Measurements from ENCODE around the gene BTAF1. TPM values are rescaled to one million over a fixed set of nuclear protein-coding genes. Genes with fewer than 3 reads are reported as not detected.

Gene BTAF1
- total RNA-seq, 1 experiment from 2014 or later: 49.6 TPM

DNA sequence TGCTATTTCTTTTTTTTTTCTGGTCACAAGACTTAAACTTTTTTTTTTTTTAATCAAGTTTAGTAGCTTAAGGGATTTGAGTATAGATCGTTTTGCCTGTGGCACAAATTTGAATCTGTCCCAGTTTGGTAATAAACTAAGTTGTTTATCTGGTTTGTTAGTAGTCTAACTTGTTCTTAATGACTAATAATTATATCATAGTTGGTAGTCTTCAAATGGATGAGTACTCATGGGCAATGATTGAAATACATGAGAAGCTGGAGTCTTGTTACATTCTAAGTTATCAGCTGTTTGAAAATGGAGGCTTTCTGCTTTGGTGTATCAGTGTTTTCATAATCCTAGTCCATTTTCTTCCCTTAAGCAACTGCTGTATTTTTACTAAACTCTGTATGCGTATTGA, 12.3 kb downstream of the BTAF1 start (continued):
- TF ChIP-seq, protein P1, sequence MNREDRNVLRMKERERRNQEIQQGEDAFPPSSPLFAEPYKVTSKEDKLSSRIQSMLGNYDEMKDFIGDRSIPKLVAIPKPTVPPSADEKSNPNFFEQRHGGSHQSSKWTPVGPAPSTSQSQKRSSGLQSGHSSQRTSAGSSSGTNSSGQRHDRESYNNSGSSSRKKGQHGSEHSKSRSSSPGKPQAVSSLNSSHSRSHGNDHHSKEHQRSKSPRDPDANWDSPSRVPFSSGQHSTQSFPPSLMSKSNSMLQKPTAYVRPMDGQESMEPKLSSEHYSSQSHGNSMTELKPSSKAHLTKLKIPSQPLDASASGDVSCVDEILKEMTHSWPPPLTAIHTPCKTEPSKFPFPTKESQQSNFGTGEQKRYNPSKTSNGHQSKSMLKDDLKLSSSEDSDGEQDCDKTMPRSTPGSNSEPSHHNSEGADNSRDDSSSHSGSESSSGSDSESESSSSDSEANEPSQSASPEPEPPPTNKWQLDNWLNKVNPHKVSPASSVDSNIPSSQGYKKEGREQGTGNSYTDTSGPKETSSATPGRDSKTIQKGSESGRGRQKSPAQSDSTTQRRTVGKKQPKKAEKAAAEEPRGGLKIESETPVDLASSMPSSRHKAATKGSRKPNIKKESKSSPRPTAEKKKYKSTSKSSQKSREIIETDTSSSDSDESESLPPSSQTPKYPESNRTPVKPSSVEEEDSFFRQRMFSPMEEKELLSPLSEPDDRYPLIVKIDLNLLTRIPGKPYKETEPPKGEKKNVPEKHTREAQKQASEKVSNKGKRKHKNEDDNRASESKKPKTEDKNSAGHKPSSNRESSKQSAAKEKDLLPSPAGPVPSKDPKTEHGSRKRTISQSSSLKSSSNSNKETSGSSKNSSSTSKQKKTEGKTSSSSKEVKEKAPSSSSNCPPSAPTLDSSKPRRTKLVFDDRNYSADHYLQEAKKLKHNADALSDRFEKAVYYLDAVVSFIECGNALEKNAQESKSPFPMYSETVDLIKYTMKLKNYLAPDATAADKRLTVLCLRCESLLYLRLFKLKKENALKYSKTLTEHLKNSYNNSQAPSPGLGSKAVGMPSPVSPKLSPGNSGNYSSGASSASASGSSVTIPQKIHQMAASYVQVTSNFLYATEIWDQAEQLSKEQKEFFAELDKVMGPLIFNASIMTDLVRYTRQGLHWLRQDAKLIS (CRISPR knock-in tag; IDR thresholded peaks at IDR 0.05; ENCODE audit: borderline replicate concordance): no peak
- no peak for TF ChIP-seq CREB1 (CRISPR knock-in tag; IDR thresholded peaks at IDR 0.05)
- TF ChIP-seq, protein P2, sequence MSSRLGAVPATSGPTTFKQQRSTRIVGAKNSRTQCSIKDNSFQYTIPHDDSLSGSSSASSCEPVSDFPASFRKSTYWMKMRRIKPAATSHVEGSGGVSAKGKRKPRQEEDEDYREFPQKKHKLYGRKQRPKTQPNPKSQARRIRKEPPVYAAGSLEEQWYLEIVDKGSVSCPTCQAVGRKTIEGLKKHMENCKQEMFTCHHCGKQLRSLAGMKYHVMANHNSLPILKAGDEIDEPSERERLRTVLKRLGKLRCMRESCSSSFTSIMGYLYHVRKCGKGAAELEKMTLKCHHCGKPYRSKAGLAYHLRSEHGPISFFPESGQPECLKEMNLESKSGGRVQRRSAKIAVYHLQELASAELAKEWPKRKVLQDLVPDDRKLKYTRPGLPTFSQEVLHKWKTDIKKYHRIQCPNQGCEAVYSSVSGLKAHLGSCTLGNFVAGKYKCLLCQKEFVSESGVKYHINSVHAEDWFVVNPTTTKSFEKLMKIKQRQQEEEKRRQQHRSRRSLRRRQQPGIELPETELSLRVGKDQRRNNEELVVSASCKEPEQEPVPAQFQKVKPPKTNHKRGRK (CRISPR knock-in tag; IDR thresholded peaks at IDR 0.05; ENCODE audit: borderline replicate concordance): no peak
- TF ChIP-seq ZNF396 (CRISPR knock-in tag; IDR thresholded peaks at IDR 0.05; ENCODE audit: borderline replicate concordance): no peak
- no peak for TF ChIP-seq CREM (CRISPR knock-in tag; IDR thresholded peaks at IDR 0.05)
- no peak for TF ChIP-seq ZNF416 (CRISPR knock-in tag; IDR thresholded peaks at IDR 0.05)
- no peak for TF ChIP-seq NR2C2 (CRISPR knock-in tag; IDR thresholded peaks at IDR 0.05)
- TF ChIP-seq JUN (CRISPR knock-in tag; IDR thresholded peaks at IDR 0.05): no peak
- no peak for TF ChIP-seq NFE2L1 (CRISPR knock-in tag; IDR thresholded peaks at IDR 0.05)
- no peak for TF ChIP-seq KAT7 (CRISPR knock-in tag; IDR thresholded peaks at IDR 0.05; ENCODE audit: borderline replicate concordance)
- no peak for TF ChIP-seq ESRRA (CRISPR knock-in tag; IDR thresholded peaks at IDR 0.05; ENCODE audit: borderline replicate concordance)
- TF ChIP-seq, protein P3, sequence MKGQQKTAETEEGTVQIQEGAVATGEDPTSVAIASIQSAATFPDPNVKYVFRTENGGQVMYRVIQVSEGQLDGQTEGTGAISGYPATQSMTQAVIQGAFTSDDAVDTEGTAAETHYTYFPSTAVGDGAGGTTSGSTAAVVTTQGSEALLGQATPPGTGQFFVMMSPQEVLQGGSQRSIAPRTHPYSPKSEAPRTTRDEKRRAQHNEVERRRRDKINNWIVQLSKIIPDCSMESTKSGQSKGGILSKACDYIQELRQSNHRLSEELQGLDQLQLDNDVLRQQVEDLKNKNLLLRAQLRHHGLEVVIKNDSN (CRISPR knock-in tag; IDR thresholded peaks at IDR 0.05): no peak

DNA sequence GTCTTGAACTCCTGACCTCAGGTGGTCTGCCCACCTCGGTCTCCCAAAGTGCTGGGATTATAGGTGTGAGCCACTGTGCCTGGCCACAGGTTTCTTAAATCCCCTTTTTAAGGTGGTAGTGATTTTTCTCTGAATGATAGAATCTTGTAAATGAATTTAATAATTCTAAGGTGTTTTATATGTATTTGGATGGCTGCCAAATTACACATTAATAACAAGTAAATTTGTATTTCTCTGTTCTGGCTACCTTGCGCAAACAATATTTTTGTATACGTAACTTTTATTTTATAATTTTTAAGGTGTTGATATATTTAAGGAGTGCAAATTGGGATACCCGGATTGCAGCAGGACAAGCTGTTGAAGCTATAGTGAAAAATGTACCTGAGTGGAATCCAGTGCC, 16.1 kb downstream of the BTAF1 start:
- TF ChIP-seq GABPB1 (CRISPR knock-in tag; IDR thresholded peaks at IDR 0.05) (no peak), ZNF317 (CRISPR knock-in tag; IDR thresholded peaks at IDR 0.05; ENCODE audit: borderline replicate concordance, low read depth) (no peak), NR3C1 (CRISPR knock-in tag; conservative IDR thresholded peaks at IDR 0.05; ENCODE audit: low read depth) (no peak), ZNF671 (CRISPR knock-in tag; IDR thresholded peaks at IDR 0.05) (no peak), ESRRA (CRISPR knock-in tag; IDR thresholded peaks at IDR 0.05; ENCODE audit: borderline replicate concordance) (no peak), ATF1 (CRISPR knock-in tag; IDR thresholded peaks at IDR 0.05) (no peak), FOXJ3 (CRISPR knock-in tag; IDR thresholded peaks at IDR 0.05; ENCODE audit: borderline replicate concordance) (no peak), FOXK1 (CRISPR knock-in tag; IDR thresholded peaks at IDR 0.05) (no peak), JAZF1 (CRISPR knock-in tag; IDR thresholded peaks at IDR 0.05) (no peak)
- TF ChIP-seq, protein P4, sequence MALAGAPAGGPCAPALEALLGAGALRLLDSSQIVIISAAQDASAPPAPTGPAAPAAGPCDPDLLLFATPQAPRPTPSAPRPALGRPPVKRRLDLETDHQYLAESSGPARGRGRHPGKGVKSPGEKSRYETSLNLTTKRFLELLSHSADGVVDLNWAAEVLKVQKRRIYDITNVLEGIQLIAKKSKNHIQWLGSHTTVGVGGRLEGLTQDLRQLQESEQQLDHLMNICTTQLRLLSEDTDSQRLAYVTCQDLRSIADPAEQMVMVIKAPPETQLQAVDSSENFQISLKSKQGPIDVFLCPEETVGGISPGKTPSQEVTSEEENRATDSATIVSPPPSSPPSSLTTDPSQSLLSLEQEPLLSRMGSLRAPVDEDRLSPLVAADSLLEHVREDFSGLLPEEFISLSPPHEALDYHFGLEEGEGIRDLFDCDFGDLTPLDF (CRISPR knock-in tag; IDR thresholded peaks at IDR 0.05): no peak
- TF ChIP-seq, protein P5, sequence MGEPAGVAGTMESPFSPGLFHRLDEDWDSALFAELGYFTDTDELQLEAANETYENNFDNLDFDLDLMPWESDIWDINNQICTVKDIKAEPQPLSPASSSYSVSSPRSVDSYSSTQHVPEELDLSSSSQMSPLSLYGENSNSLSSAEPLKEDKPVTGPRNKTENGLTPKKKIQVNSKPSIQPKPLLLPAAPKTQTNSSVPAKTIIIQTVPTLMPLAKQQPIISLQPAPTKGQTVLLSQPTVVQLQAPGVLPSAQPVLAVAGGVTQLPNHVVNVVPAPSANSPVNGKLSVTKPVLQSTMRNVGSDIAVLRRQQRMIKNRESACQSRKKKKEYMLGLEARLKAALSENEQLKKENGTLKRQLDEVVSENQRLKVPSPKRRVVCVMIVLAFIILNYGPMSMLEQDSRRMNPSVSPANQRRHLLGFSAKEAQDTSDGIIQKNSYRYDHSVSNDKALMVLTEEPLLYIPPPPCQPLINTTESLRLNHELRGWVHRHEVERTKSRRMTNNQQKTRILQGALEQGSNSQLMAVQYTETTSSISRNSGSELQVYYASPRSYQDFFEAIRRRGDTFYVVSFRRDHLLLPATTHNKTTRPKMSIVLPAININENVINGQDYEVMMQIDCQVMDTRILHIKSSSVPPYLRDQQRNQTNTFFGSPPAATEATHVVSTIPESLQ (CRISPR knock-in tag; IDR thresholded peaks at IDR 0.05): no peak
- TF ChIP-seq, protein P6, sequence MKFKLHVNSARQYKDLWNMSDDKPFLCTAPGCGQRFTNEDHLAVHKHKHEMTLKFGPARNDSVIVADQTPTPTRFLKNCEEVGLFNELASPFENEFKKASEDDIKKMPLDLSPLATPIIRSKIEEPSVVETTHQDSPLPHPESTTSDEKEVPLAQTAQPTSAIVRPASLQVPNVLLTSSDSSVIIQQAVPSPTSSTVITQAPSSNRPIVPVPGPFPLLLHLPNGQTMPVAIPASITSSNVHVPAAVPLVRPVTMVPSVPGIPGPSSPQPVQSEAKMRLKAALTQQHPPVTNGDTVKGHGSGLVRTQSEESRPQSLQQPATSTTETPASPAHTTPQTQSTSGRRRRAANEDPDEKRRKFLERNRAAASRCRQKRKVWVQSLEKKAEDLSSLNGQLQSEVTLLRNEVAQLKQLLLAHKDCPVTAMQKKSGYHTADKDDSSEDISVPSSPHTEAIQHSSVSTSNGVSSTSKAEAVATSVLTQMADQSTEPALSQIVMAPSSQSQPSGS (CRISPR knock-in tag; IDR thresholded peaks at IDR 0.05; ENCODE audit: borderline replicate concordance, low read depth): no peak
- TF ChIP-seq, protein P7, sequence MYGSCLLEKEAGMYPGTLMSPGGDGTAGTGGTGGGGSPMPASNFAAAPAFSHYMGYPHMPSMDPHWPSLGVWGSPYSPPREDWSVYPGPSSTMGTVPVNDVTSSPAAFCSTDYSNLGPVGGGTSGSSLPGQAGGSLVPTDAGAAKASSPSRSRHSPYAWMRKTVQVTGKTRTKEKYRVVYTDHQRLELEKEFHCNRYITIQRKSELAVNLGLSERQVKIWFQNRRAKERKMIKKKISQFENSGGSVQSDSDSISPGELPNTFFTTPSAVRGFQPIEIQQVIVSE (CRISPR knock-in tag; IDR thresholded peaks at IDR 0.05; ENCODE audit: borderline replicate concordance): no peak
- H3K36me3 Mint-ChIP-seq: peaks cover 42% of the 10 kb centered on the region
- no peaks in the 10 kb centered on the region for H3K27me3 Mint-ChIP-seq (ENCODE audit: low read depth)
- ATAC-seq (no peak), DNase-seq (ENCODE audit: low spot score) (no peak)
- H3K4me1 Mint-ChIP-seq: no peaks in the 10 kb centered on the region
- H3K9me3 Mint-ChIP-seq: no peaks in the 10 kb centered on the region
- no peak overlapping the region for H3K4me3 Mint-ChIP-seq
- CTCF ChIA-PET: no interaction called here
- POLR2A ChIA-PET: no interaction called here
- H3K27ac Mint-ChIP-seq: no peak overlapping the region
